Stimulated activated CD8-positive, alpha-beta memory T cell treated with anti-CD3 and anti-CD28 coated beads, Interleukin-7, amount 100 ng/mL, for 1 hour (primary cell): Measurements from ENCODE around the gene PIN1.

Source experiments
- DNase-seq, 2 donors: peaks; one replicate each; pipeline ENCODE4 v3.0.0-alpha.2; 2020; ENCODE audit warnings: low read depth in 2 of 2

The PIN1 gene

GRCh38 chr19:9885077-9885552 is 50.0 kb downstream of the PIN1 start:
- DNase-seq: no peak

DNA sequence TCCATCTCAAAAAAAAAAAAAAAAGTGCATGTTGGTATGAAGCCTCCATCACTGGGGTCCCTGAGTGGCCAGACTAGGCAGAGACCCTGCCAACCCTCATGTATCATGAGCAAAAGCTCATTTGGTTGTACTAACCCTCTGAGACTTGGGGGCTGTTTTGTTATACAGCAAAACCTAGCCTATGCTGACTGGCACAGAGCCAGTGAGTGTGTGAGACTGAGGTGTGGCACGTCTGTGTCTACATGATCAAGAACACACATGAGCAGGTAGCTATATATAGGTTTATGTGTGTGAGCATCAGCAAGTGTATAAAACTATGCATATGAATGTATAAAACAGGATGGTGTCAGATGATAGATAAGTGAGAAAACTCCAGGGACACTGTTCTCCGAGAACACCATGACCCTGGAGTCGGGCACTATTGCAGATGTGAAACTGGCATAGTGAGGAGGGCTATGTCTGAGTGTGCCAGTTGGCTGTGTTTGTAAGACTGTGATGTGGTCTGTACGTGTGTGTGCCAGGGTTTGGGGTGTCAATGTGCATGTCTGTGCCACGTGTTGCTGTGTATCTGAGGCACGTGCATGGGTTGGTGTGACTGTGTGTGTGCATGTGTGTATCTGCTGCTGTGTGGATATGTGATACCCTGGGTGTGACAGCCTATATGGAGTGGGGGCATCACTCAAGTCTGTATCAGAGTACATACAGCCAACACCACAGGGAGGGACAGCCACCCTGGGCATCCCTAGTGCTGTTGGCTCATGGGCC is 56.7 kb downstream of the PIN1 start:
- no peak for DNase-seq
